KMS-11 (cell line): Measurements from ENCODE around the gene CDX1.
A peak's percentile ranks its signal among the peaks of the same experiment; 100 is the strongest.

Experiments used
- H2AFZ ChIP-seq: fragments of 200-600 bp; sonication (generic); 2 replicates; pipeline ENCODE4 v1.6.1; 2016; ENCODE audit warnings: antibody characterized with exemption, mixed run types, low read depth
- H3K27ac ChIP-seq: fragments of 200-600 bp; sonication (generic); 2 replicates; pipeline ENCODE4 v1.6.1; 2016; ENCODE audit warnings: mild to moderate bottlenecking, mixed run types
- H3K27me3 ChIP-seq: fragments of 200-600 bp; sonication (generic); 2 replicates; pipeline ENCODE4 v1.6.1; 2017; ENCODE audit warnings: mild to moderate bottlenecking, low read depth, mixed run types, moderate library complexity; ENCODE audit not compliant: insufficient read depth
- H3K36me3 ChIP-seq: fragments of 200-600 bp; sonication (generic); 2 replicates; pipeline ENCODE4 v1.6.1; 2017; ENCODE audit warnings: mild to moderate bottlenecking, mixed run types; ENCODE audit not compliant: insufficient read depth
- H3K4me1 ChIP-seq: fragments of 200-600 bp; sonication (generic); 2 replicates; pipeline ENCODE4 v1.6.1; 2016; ENCODE audit warnings: mild to moderate bottlenecking, low read depth, mixed run types; ENCODE audit not compliant: poor library complexity, severe bottlenecking
- H3K4me2 ChIP-seq: fragments of 200-600 bp; sonication (generic); 2 replicates; pipeline ENCODE4 v1.7.0; 2016; ENCODE audit warnings: mild to moderate bottlenecking, mixed run types
- H3K4me3 ChIP-seq: fragments of 200-600 bp; sonication (generic); IDR thresholded peaks from 2 replicates; pipeline ENCODE4 v1.6.1; 2017; ENCODE audit warnings: low read depth, low read length, mixed read lengths; ENCODE audit not compliant: insufficient read depth
- H3K79me2 ChIP-seq: fragments of 200-600 bp; sonication (generic); 2 replicates; pipeline ENCODE4 v1.6.1; 2016; ENCODE audit warnings: low read depth, mixed run types; ENCODE audit not compliant: insufficient read depth
- H3K9ac ChIP-seq: fragments of 200-600 bp; sonication (generic); 2 replicates; pipeline ENCODE4 v1.6.1; 2016; ENCODE audit warnings: mild to moderate bottlenecking, mixed run types
- H4K20me1 ChIP-seq: fragments of 200-600 bp; sonication (generic); 2 replicates; pipeline ENCODE4 v1.6.1; 2016; ENCODE audit warnings: mild to moderate bottlenecking, mixed run types; ENCODE audit not compliant: insufficient read depth
- CTCF ChIP-seq: fragments of 200-600 bp; sonication (generic); conservative IDR thresholded peaks from 2 replicates; pipeline ENCODE4 v1.6.1; 2017; ENCODE audit warnings: low read depth, mild to moderate bottlenecking, antibody characterized with exemption, low read length, moderate library complexity, mixed read lengths

Gene CDX1

GRCh38 chr5:150120062-150120441, 46.5 kb upstream of the CDX1 start:
- no peak for TF ChIP-seq CTCF
- Histone ChIP-seq H3K4me2 (no peak overlapping the region), H3K36me3 (no peaks in the 10 kb centered on the region), H3K4me3 (no peak overlapping the region), H3K79me2 (no peaks in the 10 kb centered on the region), H3K4me1 (peaks cover 5% of the 10 kb centered on the region), H3K27ac (no peak overlapping the region), H4K20me1 (no peaks in the 10 kb centered on the region), H3K9ac (no peak overlapping the region), H2AFZ (no peak overlapping the region), H3K27me3 (no peaks in the 10 kb centered on the region)

- no peak overlapping the region for H3K27ac ChIP-seq
- no peak overlapping the region for H2AFZ ChIP-seq
- H3K9ac ChIP-seq: no peak overlapping the region
- H3K4me3 ChIP-seq: no peak overlapping the region
- H3K36me3 ChIP-seq: no peaks in the 10 kb centered on the region
- peaks cover 5% of the 10 kb centered on the region for H3K4me1 ChIP-seq
- H3K27me3 ChIP-seq: no peaks in the 10 kb centered on the region
- H3K79me2 ChIP-seq: no peaks in the 10 kb centered on the region
- no peak overlapping the region for H3K4me2 ChIP-seq
- TF ChIP-seq CTCF: no peak
- no peaks in the 10 kb centered on the region for H4K20me1 ChIP-seq
Observed at GRCh38 chr5:150120617-150121447, 45.7 kb upstream of the CDX1 start.

DNA sequence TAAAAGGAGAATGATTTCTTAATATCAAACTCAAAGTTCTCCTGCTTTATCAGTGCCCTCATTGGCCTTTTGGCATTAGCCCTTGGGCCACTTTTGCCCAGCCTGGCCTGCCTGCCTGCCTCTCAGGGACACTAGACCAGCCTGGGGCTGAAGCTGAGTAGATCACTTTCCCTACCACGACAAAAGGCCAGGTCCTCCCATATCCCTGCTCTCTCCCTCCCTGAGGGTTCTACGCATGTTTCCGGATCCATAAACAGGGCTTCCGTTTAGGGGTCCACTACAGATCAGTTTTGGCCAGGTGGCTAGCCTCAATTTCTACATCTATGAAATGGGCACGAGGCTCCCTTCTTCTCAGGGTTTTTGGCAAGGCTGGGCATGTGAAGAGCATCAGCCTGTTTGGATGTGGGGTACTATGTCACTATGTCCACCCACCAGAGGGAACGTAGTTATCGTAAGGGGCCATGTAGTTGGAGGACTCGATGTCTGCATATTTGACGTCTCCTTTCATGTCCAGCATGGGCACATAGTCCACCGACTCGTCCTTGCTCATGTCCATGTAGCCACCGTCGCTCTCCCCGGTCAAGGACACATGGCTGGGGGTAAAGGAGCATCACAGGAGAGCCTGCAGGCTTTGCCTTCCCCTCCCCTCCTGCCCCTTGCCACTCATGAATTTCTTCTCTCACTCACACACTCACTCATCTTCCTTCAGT, 45.0 kb upstream of the CDX1 start:
- H3K9ac ChIP-seq: no peak overlapping the region
- H3K36me3 ChIP-seq: no peaks in the 10 kb centered on the region
- H3K4me1 ChIP-seq: peaks cover 5% of the 10 kb centered on the region
- H3K4me2 ChIP-seq: no peak overlapping the region
- no peak overlapping the region for H3K27ac ChIP-seq
- no peak overlapping the region for H3K4me3 ChIP-seq
- no peak overlapping the region for H2AFZ ChIP-seq
- no peaks in the 10 kb centered on the region for H3K27me3 ChIP-seq
- H4K20me1 ChIP-seq: no peaks in the 10 kb centered on the region
- TF ChIP-seq CTCF: no peak
- H3K79me2 ChIP-seq: no peaks in the 10 kb centered on the region

DNA sequence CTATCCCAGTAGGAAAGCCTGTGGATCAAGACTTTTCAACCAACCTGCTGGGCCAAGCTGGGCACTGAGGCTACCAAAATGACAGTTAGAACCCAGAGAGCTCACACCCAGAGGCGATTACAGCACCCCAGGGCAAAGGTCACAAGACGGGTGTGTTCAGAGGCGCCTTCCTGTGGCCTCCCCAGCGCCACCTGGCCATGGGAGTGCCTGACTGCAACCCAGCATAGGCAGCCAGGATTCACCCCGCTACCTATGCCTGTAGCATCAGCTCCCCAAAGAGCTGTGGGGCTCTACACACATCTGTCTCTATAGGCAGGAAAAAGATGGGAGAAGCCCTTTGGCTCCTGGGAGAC, 44.4 kb upstream of the CDX1 start:
- Histone ChIP-seq H3K79me2 (no peaks in the 10 kb centered on the region), H2AFZ (no peak overlapping the region), H3K27ac (no peak overlapping the region), H3K4me2 (no peak overlapping the region), H3K4me1 (peaks cover 5% of the 10 kb centered on the region), H4K20me1 (no peaks in the 10 kb centered on the region), H3K36me3 (no peaks in the 10 kb centered on the region), H3K9ac (no peak overlapping the region), H3K4me3 (no peak overlapping the region), H3K27me3 (no peaks in the 10 kb centered on the region)
- 0 out of 2 replicates have a peak, but pooled peaks have one; percentile 24 for TF ChIP-seq CTCF
